ENCODE results near the gene LHPP.

Gene LHPP

GRCh38 chr10:124522933-124523871 is 61.6 kb downstream of the LHPP start:
- no peak for DNase-seq

GRCh38 chr10:124523901-124524300 is 62.3 kb downstream of the LHPP start:
- no peak for DNase-seq

- no peak for DNase-seq
Measured at GRCh38 chr10:124524991-124525653, 63.5 kb downstream of the LHPP start.

DNA sequence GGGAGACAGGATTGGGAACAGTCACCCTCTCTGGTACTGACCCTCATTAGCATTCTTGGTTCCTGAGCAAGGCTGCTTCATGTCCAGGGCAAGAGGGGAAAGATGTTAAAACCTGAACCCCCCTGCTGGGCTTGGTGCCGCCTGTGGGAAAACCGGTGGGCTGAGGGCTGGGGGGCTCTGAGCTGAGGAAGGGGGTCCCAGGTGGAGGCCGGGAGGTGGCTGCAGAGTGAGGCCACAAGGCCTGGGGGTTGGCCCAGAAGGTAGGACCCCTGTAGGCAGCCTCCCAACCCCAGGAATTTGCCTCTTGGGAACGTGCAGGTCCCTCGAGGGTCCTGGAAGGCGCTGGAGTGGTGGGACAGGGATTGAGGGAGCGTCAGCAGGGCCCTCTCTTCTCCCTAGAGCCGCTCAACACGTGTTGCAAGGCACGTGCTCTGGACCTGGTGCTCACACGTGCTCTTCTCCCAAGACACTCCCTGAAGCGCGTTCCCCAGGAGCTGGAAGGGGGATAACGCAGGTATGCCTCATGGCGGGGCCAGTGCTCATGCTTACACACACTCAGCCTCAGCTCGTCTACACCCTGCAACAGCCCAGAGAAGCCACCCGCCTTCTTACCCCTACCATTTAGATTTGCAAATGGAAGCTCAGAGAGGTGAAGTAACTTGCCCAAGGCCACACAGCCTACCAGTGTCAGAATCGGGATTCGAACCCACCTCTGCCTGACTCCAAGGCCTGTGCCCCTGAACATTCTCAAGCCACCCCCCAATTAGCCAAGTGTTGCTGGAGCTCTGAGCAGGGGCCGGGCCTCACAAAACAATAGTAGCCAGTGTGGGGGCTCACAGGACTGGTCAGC is 64.4 kb downstream of the LHPP start:
- DNase-seq = no peak

DNA sequence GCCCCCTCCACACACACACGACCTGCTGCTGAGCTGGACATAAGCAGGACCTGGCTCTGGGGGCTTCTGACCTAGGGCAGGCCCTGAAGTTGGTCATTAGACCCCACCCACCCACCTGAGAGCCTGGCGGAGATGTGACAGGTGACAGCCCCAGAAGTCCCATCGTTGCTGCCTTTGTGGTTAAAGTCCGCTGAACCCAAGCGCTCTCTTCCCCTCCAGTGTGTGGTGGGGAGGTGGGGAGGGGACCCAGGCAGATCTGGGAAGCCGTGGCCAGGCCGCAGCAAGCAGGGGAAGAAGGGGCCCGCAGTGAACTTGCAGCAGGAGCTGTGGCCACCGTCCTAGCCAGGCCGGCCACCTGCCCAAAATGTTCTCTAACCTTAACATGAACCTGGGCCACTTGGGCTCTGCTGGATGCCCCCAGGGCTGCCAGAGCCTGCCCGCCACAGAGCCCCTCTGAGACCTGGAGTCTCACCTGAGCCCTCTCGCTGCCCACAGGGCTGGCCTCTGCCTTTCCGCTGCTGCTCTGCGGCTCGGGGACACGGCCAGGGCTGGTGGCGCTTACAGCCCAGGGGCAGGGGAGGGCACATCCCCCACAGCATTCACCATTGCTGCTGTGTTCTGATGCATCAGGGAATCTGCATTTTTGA is 65.1 kb downstream of the LHPP start:
- DNase-seq = no peak

DNA sequence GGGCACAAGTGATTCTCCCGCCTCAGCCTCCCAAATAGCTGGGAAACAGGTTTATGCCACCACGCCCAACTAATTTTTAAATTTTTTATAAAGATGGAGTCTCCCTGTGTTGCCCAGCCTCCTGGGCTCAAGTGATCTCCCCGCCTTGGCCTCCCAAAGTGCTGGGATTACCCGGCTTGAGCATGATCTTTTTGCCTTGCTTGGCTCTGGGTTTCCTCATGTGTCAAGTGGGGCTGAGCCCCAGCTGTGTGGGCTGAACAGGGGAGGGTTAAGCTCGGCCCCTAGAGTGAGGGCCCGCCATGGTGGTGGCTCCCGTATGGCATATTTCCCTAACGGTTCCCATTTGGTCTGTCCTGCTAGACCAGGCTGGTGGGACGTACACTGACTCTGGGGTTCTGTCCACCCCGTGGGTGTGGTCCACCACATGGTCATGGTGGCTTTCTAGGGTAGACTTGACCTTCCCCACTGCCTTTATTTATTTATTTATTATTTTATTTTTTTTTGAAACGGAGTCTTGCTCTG is 66.3 kb downstream of the LHPP start:
- DNase-seq = no peak

DNA sequence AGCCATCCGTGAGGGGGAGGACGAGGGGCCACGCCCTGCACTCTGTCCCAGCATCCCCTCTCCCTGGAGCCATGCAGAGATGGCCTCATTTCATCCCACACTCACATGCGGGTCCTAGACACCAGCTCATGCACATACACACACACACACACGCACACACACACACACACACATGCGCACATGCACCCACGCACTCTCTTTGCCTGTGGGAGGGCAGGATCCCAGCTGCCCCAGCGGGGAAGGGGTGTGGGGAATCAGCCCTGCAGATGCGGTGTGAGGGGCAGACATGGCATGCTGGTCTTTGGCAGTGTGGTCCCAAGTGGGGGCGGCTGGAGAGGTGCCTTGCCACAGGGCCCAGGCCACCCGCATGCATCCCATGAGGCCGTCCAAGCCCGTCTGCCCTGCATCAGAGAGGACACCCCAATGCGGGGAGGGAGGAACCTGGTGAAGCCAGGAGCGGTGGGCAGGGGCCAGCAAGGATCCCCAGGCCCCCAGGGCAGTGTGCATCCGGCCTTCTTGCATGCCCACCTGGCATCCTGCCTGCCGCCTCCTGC is 68.1 kb downstream of the LHPP start:
- no peak for DNase-seq

- DNase-seq = peak; percentile 88
Measured at GRCh38 chr10:124530215-124530665, 68.6 kb downstream of the LHPP start.

- no peak for DNase-seq
Measured at GRCh38 chr10:124530816-124531215, 69.2 kb downstream of the LHPP start.

DNA sequence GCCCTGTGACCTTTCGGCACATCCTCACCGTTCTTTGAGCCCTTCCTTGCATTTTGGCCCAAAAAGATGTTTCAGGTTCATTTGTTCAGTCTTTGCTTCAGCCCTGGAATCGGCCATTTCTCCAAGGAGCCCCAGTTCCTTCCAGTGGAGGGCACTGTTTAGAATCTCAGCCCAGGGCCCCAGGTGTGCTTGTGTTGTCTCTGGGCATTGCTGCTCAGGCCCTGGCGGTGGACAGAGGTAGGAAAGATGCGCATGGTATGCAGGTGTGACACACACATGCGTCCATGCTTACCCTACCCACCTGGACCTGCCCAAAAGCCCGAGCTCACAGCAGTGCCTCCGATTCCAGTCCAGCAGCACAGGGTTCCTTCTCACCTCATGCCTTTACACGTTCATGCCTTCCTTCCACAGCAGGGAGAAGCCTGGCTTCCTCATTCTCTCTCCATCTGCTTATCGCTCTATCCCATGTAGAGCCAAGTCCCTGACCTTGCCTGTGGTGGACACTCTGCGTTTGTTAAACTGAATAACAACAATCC is 70.6 kb downstream of the LHPP start:
- DNase-seq = no peak

DNA sequence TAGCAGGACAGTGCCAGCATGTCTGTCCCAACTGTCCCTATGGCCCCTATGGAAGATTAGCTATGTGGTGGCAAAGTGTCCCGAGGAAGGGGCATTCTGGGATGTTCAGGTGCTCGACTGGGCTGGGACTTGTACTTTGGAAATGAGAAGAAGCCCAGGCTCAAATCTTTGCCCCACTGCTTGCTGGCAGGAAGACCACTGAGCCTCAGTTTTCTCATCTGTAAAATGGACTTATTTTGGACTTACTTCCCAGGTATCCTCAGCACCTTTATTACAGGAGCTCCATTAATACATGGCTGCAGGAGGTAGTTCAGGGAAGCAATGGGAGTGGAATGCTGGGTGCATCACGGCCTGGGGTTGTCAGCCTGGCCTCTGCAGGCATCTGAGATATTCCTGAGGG is 71.2 kb downstream of the LHPP start:
- no peak for DNase-seq

DNA sequence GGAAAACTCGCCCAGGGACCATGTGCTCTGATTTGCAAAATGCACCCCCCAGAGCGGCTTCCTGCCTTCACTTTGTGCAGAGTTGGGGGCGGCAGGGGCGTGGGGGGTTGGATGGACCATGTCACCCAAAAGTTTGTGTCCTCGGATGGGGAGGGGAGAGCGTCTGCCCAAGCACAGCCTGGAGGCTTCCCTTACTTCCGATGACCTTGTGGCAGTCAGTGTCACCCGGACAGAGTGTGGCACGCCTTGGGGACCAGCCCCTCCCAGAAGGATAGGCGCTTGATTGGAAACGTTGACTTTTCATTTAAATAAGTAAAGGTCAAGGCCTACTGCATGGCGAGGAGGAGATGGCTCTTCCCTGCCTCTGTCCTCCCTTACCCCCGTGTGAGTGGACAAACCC is 71.6 kb downstream of the LHPP start:
- no peak for DNase-seq

- no peak for DNase-seq
Measured at GRCh38 chr10:124534231-124534798, 72.7 kb downstream of the LHPP start.

GRCh38 chr10:124534826-124535601 is 73.4 kb downstream of the LHPP start:
- DNase-seq = no peak

- DNase-seq = no peak
Measured at GRCh38 chr10:124535731-124536495, 74.3 kb downstream of the LHPP start.

GRCh38 chr10:124536496-124537050 is 75.0 kb downstream of the LHPP start:
- DNase-seq = no peak

DNA sequence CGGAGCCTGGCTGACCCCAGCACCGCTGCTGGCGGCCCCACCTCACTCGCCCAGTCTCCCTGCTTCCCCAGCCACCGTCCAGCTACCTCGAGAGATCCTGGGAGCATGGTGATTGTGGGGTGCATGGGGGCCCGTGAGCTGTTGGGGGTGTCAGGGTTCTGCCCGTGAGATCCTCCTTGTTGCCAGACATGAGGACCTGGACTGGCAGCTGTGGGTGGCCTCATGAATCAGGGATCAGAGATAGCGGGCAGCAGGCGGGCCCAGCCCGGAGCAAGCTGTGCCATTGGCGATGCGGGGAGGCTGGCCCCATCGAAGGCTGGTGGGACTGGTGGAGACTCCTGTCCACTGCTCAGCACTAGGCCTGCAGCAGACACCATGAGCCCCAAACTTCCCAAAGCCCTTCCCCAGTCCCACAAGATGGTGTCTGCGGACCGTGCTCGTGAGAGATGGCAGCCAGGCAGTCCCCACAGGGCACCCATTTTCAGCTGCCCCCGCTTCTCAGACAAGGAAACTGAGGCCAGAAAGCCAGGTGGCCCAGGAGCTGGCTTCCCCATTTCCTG is 75.6 kb downstream of the LHPP start:
- DNase-seq = no peak

DNA sequence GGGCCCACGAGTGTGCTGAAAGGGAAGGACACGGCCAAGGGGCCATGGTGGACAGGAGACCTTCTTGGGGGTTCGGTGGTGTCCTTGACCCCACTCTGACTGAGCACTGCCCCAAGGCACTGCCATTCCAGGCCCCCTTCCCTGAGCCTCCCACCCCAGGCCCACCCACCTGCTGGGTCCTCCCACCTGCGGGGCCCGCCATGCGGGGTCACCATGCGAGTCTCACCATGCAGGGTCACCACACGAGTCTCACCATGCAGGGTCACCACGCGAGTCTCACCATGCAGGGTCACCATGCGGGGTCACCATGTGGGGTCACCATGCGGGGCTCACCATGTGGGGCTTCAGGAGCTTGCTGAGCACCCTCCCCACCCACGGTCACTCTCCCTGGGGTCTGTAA is 76.3 kb downstream of the LHPP start:
- no peak for DNase-seq

- no peak for DNase-seq
Measured at GRCh38 chr10:124538706-124539105, 77.1 kb downstream of the LHPP start.
